ENCODE data around the gene MIOS. TPM values are rescaled to one million over a fixed set of nuclear protein-coding genes. Genes with fewer than 3 reads are reported as not detected.

The MIOS gene
- total and polyA plus RNA-seq, 9 of the 15 experiments (the other 6 are each of a cell fraction or from before 2014, with no cell fraction given), result 7.8 to 47.8 (median 30.6) TPM

GRCh38 chr7:7566651-7567611 lies at the start of gene MIOS (continued):
- TF ChIP-seq MNT (conservative IDR thresholded peaks at IDR 0.05) (peak in 1 of 2 experiments; percentile 9; a peak in 1 of 4 replicates), ZNF316 (IDR thresholded peaks at IDR 0.05) (no peak), ZBTB1 (CRISPR knock-in tag; IDR thresholded peaks at IDR 0.05; ENCODE audit: borderline replicate concordance, low read depth) (peak; percentile 99), RFX5 (IDR thresholded peaks at IDR 0.05; ENCODE audit: low read depth, low read length) (no peak), MTA1 (IDR thresholded peaks at IDR 0.05; ENCODE audit: borderline replicate concordance) (no peak), SREBF2 (CRISPR knock-in tag; IDR thresholded peaks at IDR 0.05) (no peak), OTX1 (CRISPR knock-in tag; IDR thresholded peaks at IDR 0.05) (no peak), ZNF77 (CRISPR knock-in tag; IDR thresholded peaks at IDR 0.05) (no peak), TRIM24 (IDR thresholded peaks at IDR 0.05) (no peak), MYC (IDR thresholded peaks at IDR 0.05; ENCODE audit: low read depth, low read length) (peak; percentile 69), MYC (CRISPR knock-in tag; IDR thresholded peaks at IDR 0.05; ENCODE audit: borderline replicate concordance, low read depth) (no peak), RBFOX2 (IDR thresholded peaks at IDR 0.05; ENCODE audit: low read depth, low read length) (peak; percentile 94), NFRKB (IDR thresholded peaks at IDR 0.05; ENCODE audit: low read depth) (no peak), U2AF1 (optimal IDR thresholded peaks at IDR 0.05; ENCODE audit: low read depth, low read length) (peak; percentile 35), PRMT5 (CRISPR knock-in tag; IDR thresholded peaks at IDR 0.05) (no peak), AFF4 (CRISPR knock-in tag; IDR thresholded peaks at IDR 0.05) (no peak), POLR2A (conservative IDR thresholded peaks at IDR 0.05) (peak; percentile 71), ZNF146 (CRISPR knock-in tag; IDR thresholded peaks at IDR 0.05; ENCODE audit: unreplicated experiment) (no peak), ZNF717 (CRISPR knock-in tag; IDR thresholded peaks at IDR 0.05) (no peak), ETS2 (tag; IDR thresholded peaks at IDR 0.05; ENCODE audit: borderline replicate concordance, poor library complexity, severe bottlenecking) (no peak), IFI16 (CRISPR knock-in tag; IDR thresholded peaks at IDR 0.05) (no peak), ZKSCAN3 (CRISPR knock-in tag; IDR thresholded peaks at IDR 0.05) (no peak), ZBTB33 (CRISPR knock-in tag; IDR thresholded peaks at IDR 0.05) (peak; percentile 14; the same call in 1 of the 2 replicates)

All from K562 (cell line).